Endothelial cell of umbilical vein (primary cell): ENCODE results near the gene SLIT1. TPM values are rescaled to one million over a fixed set of nuclear protein-coding genes. Genes with fewer than 3 reads are reported as not detected.
"Not testable (repeated sequence)": the region's sequence is repeated elsewhere in the genome, so short reads cannot be mapped to it uniquely, and the experiment has no call there.

Experiments
- BruUV-seq: library from RNA; stranded (reverse); fragments of 400-500 nt; replicated peaks from 2 replicates; lab custom pipeline; 2021; lab: Mats Ljungman, UMichigan
- CTCF ChIA-PET: fragments of 300-600, 350-600 bp; sonication (Branson Sonifier 250); formaldehyde crosslinking; loops from one replicate; lab custom pipeline; 2021; ENCODE audit warnings: antibody characterized with exemption, inconsistent platforms; lab: Charles Lee
- POLR2A ChIA-PET: fragments of 300-600, 350-600 bp; sonication (Branson Sonifier 250); formaldehyde crosslinking; loops from one replicate; lab custom pipeline; 2021; ENCODE audit warnings: antibody characterized with exemption, inconsistent platforms; lab: Charles Lee
- DNase-seq: peaks from one replicate; pipeline ENCODE4 v3.0.0-alpha.2; 2011; ENCODE audit warnings: low read depth, low spot score
- FAIRE-seq: peaks from 2 replicates; lab custom pipeline; 2011; peaks lifted over from hg19 to GRCh38; lab: Jason Lieb, UNC
- H2AFZ ChIP-seq: 2 replicates; pipeline ENCODE4 v1.6.0; 2012; ENCODE audit warnings: low read depth, low read length, control low read depth, inconsistent platforms
- H3K27ac ChIP-seq: 2 replicates; pipeline ENCODE4 v1.5.1; 2011; ENCODE audit warnings: low read depth, mild to moderate bottlenecking, control low read depth, low read length, moderate library complexity; ENCODE audit not compliant: insufficient read depth
- H3K27me3 ChIP-seq, 2 experiments: 2 replicates each; pipeline versions ENCODE4 v1.6.0 to v1.6.1; 2011; ENCODE audit warnings: low read length in 2 of 2, mixed read lengths in 1 of 2; ENCODE audit not compliant: control insufficient read depth in 2 of 2, insufficient read depth in 2 of 2
- H3K36me3 ChIP-seq, 2 experiments: 2 replicates in 1 of 2; 3 replicates in 1 of 2; pipeline ENCODE4 v1.5.1; 2011; ENCODE audit warnings: low read length in 2 of 2, mild to moderate bottlenecking in 1 of 2, moderate library complexity in 1 of 2; ENCODE audit not compliant: control insufficient read depth in 2 of 2, insufficient read depth in 2 of 2; ENCODE audit errors: extremely low read depth in 1 of 2
- H3K4me1 ChIP-seq: 3 replicates; pipeline ENCODE4 v1.5.1; 2011; ENCODE audit warnings: mild to moderate bottlenecking, low read length; ENCODE audit not compliant: control insufficient read depth, insufficient read depth; ENCODE audit errors: extremely low read depth
- H3K4me2 ChIP-seq: 2 replicates; pipeline ENCODE4 v1.6.1; 2011; ENCODE audit warnings: low read length, control low read depth, mixed read lengths; ENCODE audit not compliant: insufficient read depth
- H3K4me3 ChIP-seq, 3 experiments: fragments of 200-600 bp in 1 of 3; sonication (generic), shearing (Covaris generic) in 1 of 3; replicated peaks in 1 of 3; 2 replicates each; pipeline ENCODE4 v1.5.1; 2011 to 2016; ENCODE audit warnings: control low read depth in 3 of 3, low read length in 3 of 3, mild to moderate bottlenecking in 2 of 3, inconsistent platforms in 1 of 3, low read depth in 1 of 3, moderate library complexity in 1 of 3; ENCODE audit not compliant: insufficient read depth in 1 of 3
- H3K79me2 ChIP-seq: 2 replicates; pipeline ENCODE4 v1.6.0; 2012; ENCODE audit warnings: low read length, inconsistent platforms; ENCODE audit not compliant: control insufficient read depth, insufficient read depth
- H3K9ac ChIP-seq: replicated peaks from 2 replicates; pipeline ENCODE3; 2011; ENCODE audit warnings: low read length, control low read depth; ENCODE audit not compliant: insufficient read depth; ENCODE audit errors: extremely low read depth
- H3K9me1 ChIP-seq: replicated peaks from 3 replicates; pipeline ENCODE4 v1.6.0; 2011; ENCODE audit warnings: mild to moderate bottlenecking, low read length; ENCODE audit not compliant: control insufficient read depth, insufficient read depth; ENCODE audit errors: extremely low read depth
- H3K9me3 ChIP-seq: replicated peaks from 2 replicates; pipeline ENCODE4 v1.5.1; 2012; ENCODE audit warnings: low read length, inconsistent platforms; ENCODE audit not compliant: control insufficient read depth, insufficient read depth
- H4K20me1 ChIP-seq: replicated peaks from 2 replicates; pipeline ENCODE3; 2011; ENCODE audit warnings: mild to moderate bottlenecking, low read length; ENCODE audit not compliant: control insufficient read depth, insufficient read depth; ENCODE audit errors: extremely low read depth
- CTCF ChIP-seq, 2 donors: IDR thresholded peaks; 1 replicate in 1 of 2; 2 replicates in 1 of 2; pipeline ENCODE4 v1.5.1; 2011; ENCODE audit warnings: low read length in 2 of 2, mild to moderate bottlenecking in 2 of 2, moderate library complexity in 2 of 2, control low read depth in 1 of 2, inconsistent platforms in 1 of 2, low read depth in 1 of 2; ENCODE audit not compliant: insufficient read depth in 1 of 2; ENCODE audit errors: extremely low read depth in 1 of 2
- EZH2 ChIP-seq: IDR thresholded peaks from 2 replicates; pipeline ENCODE4 v1.6.1; 2012; ENCODE audit warnings: borderline replicate concordance, low read depth, mild to moderate bottlenecking, moderate library complexity, low read length, inconsistent platforms; ENCODE audit not compliant: severe bottlenecking
- FOS ChIP-seq: IDR thresholded peaks from 2 replicates; pipeline ENCODE4 v1.6.1; 2011; ENCODE audit warnings: mild to moderate bottlenecking, low read length, moderate library complexity, borderline replicate concordance; ENCODE audit not compliant: insufficient read depth
- GATA2 ChIP-seq: IDR thresholded peaks from 2 replicates; pipeline ENCODE4 v1.7.0; 2011; ENCODE audit warnings: low read depth, mild to moderate bottlenecking, moderate library complexity, mixed read lengths, low read length; ENCODE audit not compliant: insufficient read length, insufficient read depth
- JUN ChIP-seq: IDR thresholded peaks from 2 replicates; pipeline ENCODE4 v1.6.1; 2011; ENCODE audit warnings: borderline replicate concordance, low read depth; ENCODE audit not compliant: insufficient read length, insufficient read depth
- MAX ChIP-seq: IDR thresholded peaks from 2 replicates; pipeline ENCODE4 v1.6.1; 2011; ENCODE audit not compliant: insufficient read depth, insufficient read length
- MYC ChIP-seq: IDR thresholded peaks from one replicate; pipeline ENCODE4 v1.6.1; 2011; ENCODE audit warnings: mild to moderate bottlenecking, low read depth, low read length
- POLR2A ChIP-seq: IDR thresholded peaks from 2 replicates; pipeline ENCODE4 v1.6.1; 2012; ENCODE audit warnings: low read depth, mild to moderate bottlenecking, control low read depth, low read length
- POLR2AphosphoS5 ChIP-seq: IDR thresholded peaks from 2 replicates; pipeline ENCODE4 v1.6.1; 2012; ENCODE audit warnings: low read depth, mild to moderate bottlenecking, control low read depth, low read length, moderate library complexity; ENCODE audit not compliant: insufficient read depth
- dilution Hi-C: fragments of 300-500 bp; cut with MboI; formaldehyde crosslinking; loops from one replicate; pipeline ENCODE4 v1.15.0; 2019; ENCODE audit warnings: low sequenced_read_pairs; ENCODE audit not compliant: extremely low pct_ligation_motif_present
- intact Hi-C: fragments of 100-400 bp; cut with micrococcal nuclease; formaldehyde crosslinking; loops from one replicate; pipeline ENCODE4 v1.10.0; 2022
- polyA plus RNA-seq, 4 experiments: library from polyadenylated mRNA; depleted of rRNA in 3 of 4; stranded (reverse) in 3 of 4; unstranded in 1 of 4; fragments of >200 nt; gene quantifications; 2 replicates each; pipeline versions ENCODE4 v1.2.1 to v1.2.3, GENCODE V29; 2011 to 2012; ENCODE audit warnings: missing spikeins in 1 of 4
- total RNA-seq: library from RNA; stranded (reverse); gene quantifications from 2 replicates; pipeline ENCODE4 v1.2.3, GENCODE V29; 2021

The SLIT1 gene
- total and polyA plus RNA-seq, 2 donors (not counting 3 experiments of a cell fraction or from before 2014, with no cell fraction given): 0.04 to 0.20 TPM

DNA sequence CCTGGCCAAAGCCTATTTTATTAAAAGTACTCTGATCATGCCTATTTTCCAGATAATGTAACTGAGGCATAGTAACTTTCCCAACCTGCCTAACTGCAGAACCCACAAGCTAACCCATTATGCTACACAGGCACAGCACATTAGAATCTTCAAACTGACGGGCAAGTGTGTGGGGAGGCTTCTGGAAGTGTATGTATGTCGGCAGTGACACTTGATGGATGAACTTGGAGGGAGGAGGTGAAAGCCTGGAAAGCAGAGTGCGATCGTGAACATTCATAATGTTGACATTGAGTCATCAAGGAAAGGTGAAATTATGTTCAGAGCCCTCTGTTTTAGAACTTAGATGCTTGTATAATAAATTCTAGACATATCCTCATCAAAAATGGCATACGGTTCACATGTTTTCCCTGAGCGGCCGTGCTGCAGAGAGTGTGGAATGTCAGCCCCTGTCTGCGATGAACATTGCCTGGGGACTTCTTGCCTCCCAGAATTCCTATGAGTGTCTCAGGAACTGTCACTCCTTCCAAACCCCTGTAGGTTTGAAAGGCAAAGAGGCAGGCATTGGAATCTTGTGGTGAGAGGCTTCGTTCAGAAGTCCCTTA is 102.4 kb downstream of the SLIT1 start:
- Histone ChIP-seq H3K9ac (no peak overlapping the region), H3K36me3 (no peaks in the 10 kb centered on the region), H3K27ac (no peak overlapping the region), H3K9me3 (no peaks in the 10 kb centered on the region), H3K4me3 (no peak overlapping the region), H3K9me1 (no peaks in the 10 kb centered on the region), H2AFZ (no peak overlapping the region), H3K4me2 (no peak overlapping the region), H3K79me2 (no peaks in the 10 kb centered on the region), H3K27me3 (peaks cover 0 to 6% of the 10 kb centered on the region in 2 experiments), H4K20me1 (no peaks in the 10 kb centered on the region), H3K4me1 (no peaks in the 10 kb centered on the region)
- DNase-seq (no peak), FAIRE-seq (no peak)
- ChIA-PET POLR2A (no interaction called here), CTCF (interaction anchor here (1.4 to 4.5 kb wide), 6 partner anchors 11 to 127 kb away, joined by 5 to 83 read pairs (median 15); no protein-coding TSS in a partner anchor)
- TF ChIP-seq POLR2AphosphoS5 (no peak), EZH2 (no peak), FOS (no peak), GATA2 (no peak), MAX (no peak), MYC (no peak), CTCF (IDR thresholded peaks at IDR 0.05; ENCODE audit: extremely low read depth in 1 of 2, insufficient read depth in 1 of 2, low read depth in 1 of 2, low read length in 2 of 2) (no peak), JUN (no peak), POLR2A (no peak)
- no TSS peak for BruUV-seq
- intact Hi-C loops: loop anchor here (5.0 kb wide), 1 partner anchor 274 kb away; no protein-coding TSS in a partner anchor
- dilution Hi-C loops: no loop called here

DNA sequence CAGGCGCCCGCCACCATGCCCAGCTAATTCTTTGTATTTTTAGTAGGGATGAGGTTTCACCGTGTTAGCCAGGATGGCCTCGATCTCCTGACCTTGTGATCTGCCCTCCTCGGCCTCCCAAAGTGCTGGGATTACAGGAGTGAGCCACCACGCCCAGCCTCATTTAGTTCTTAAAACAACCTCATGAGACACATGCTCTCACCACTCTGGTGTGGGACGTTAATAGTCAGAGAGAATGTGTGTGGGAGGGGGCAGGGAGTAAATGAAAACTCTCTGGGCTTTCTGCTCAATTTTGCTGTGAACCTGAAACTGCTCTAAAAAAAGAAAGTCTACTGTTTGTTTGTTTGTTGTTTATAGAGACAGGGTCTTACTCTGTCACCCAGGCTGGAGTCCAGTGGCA is 103.2 kb downstream of the SLIT1 start:
- H3K9me1 ChIP-seq, DNase-seq, H3K79me2 ChIP-seq, H3K27ac ChIP-seq, H4K20me1 ChIP-seq, BruUV-seq, POLR2A ChIA-PET, H3K4me3 ChIP-seq, H3K9ac ChIP-seq, H3K9me3 ChIP-seq, H3K27me3 ChIP-seq, H3K4me2 ChIP-seq, FAIRE-seq, H3K4me1 ChIP-seq, H2AFZ ChIP-seq, H3K36me3 ChIP-seq, dilution Hi-C loops: not testable (repeated sequence)
- CTCF ChIA-PET: interaction anchor here (1.1 to 4.5 kb wide), 16 partner anchors 10 to 273 kb away, joined by 3 to 83 read pairs (median 9); no protein-coding TSS in a partner anchor
- intact Hi-C loops: loop anchor here (5.0 kb wide), 1 partner anchor 275 kb away; no protein-coding TSS in a partner anchor
